HepG2 (cell line): ENCODE measurements around the gene ARHGDIG. TPM values are rescaled to one million over a fixed set of nuclear protein-coding genes. Genes with fewer than 3 reads are reported as not detected.

Source experiments
- ATAC-seq: fragments of 200-7000 bp; cut with Tn5 transposase; 3 replicates; pipeline ENCODE4 v1.9.1; 2020; ENCODE audit warnings: mild to moderate bottlenecking, moderate library complexity
- BruUV-seq: library from RNA; stranded (reverse); fragments of 400-500 nt; replicated peaks from 2 replicates; lab custom pipeline; 2021; lab: Mats Ljungman, UMichigan
- CTCF ChIA-PET: fragments of 300-600 bp; formaldehyde crosslinking; extraction: SDS; loops from one replicate; lab custom pipeline; 2021; ENCODE audit warnings: low total read pairs, inconsistent platforms, low intra/inter-chr PET ratio; lab: Yijun Ruan, JAX
- POLR2A ChIA-PET: fragments of 350-600 bp; sonication (Branson Sonifier 250); formaldehyde crosslinking; loops from one replicate; lab custom pipeline; 2020; ENCODE audit warnings: antibody characterized with exemption, inconsistent platforms; lab: Yijun Ruan, JAX
- DNase-seq: peaks from one replicate; pipeline ENCODE4 v3.0.0-alpha.2; 2015; ENCODE audit warnings: low spot score
- FAIRE-seq: peaks from 3 replicates; lab custom pipeline; 2011; peaks lifted over from hg19 to GRCh38; lab: Jason Lieb, UNC
- H2AFZ ChIP-seq: one replicate; pipeline ENCODE4 v1.6.1; 2011; ENCODE audit warnings: low read length, inconsistent platforms
- H3K27ac ChIP-seq: fragments of 300-600 bp; 3 replicates; pipeline ENCODE4 v1.8.0; 2011; ENCODE audit warnings: mixed run types, mild to moderate bottlenecking, mixed read lengths, low read length, inconsistent platforms; ENCODE audit not compliant: insufficient read depth; ENCODE audit errors: extremely low read length
- H3K27me3 ChIP-seq, 2 experiments: fragments of 200-600 bp in 1 of 2; 2 replicates in 1 of 2; 3 replicates in 1 of 2; pipeline versions ENCODE4 v1.6.0 to v1.8.0; 2011; ENCODE audit warnings: low read length in 2 of 2, mild to moderate bottlenecking in 2 of 2, moderate library complexity in 2 of 2, inconsistent platforms in 1 of 2; ENCODE audit not compliant: insufficient read depth in 2 of 2, control insufficient read depth in 1 of 2
- H3K36me3 ChIP-seq, 2 experiments: fragments of 200-600 bp in 1 of 2; replicated peaks in 1 of 2; 2 replicates in 1 of 2; 3 replicates in 1 of 2; pipeline versions ENCODE4 v1.5.1 to v1.8.0; 2011; ENCODE audit warnings: low read length in 2 of 2, inconsistent platforms in 1 of 2; ENCODE audit not compliant: insufficient read depth in 2 of 2, control insufficient read depth in 1 of 2
- H3K4me1 ChIP-seq: 2 replicates; pipeline ENCODE4 v1.5.1; 2012; ENCODE audit warnings: low read length, inconsistent platforms; ENCODE audit not compliant: insufficient read depth
- H3K4me2 ChIP-seq: 2 replicates; pipeline ENCODE4 v1.6.0; 2011; ENCODE audit warnings: low read depth, low read length, inconsistent platforms
- H3K4me3 ChIP-seq, 3 experiments: fragments of 200-600 bp in 1 of 3; sonication (generic), shearing (Covaris generic) in 1 of 3; replicated peaks in 1 of 3; 2 replicates each; pipeline ENCODE4 v1.5.1; 2011 to 2016; ENCODE audit warnings: low read length in 3 of 3, inconsistent platforms in 2 of 3, low read depth in 2 of 3, mild to moderate bottlenecking in 2 of 3, control low read depth in 1 of 3, mixed read lengths in 1 of 3; ENCODE audit not compliant: insufficient read depth in 1 of 3
- H3K79me2 ChIP-seq: one replicate; pipeline ENCODE4 v1.6.1; 2011; ENCODE audit warnings: low read length, inconsistent platforms; ENCODE audit not compliant: insufficient read depth
- H3K9ac ChIP-seq: 2 replicates; pipeline ENCODE4 v1.6.0; 2011; ENCODE audit warnings: mild to moderate bottlenecking, low read depth, low read length, inconsistent platforms; ENCODE audit not compliant: insufficient read depth
- H3K9me3 ChIP-seq: 2 replicates; pipeline ENCODE4 v1.5.1; 2012; ENCODE audit warnings: mild to moderate bottlenecking, low read length
- H4K20me1 ChIP-seq: 2 replicates; pipeline ENCODE4 v1.6.0; 2011; ENCODE audit warnings: inconsistent platforms, mild to moderate bottlenecking, low read length, moderate library complexity; ENCODE audit not compliant: insufficient read depth
- ADNP ChIP-seq: sonication (generic); formaldehyde crosslinking; IDR thresholded peaks from 2 replicates; pipeline ENCODE4 v1.4.0; 2020; ENCODE audit warnings: missing genetic modification reagents
- HOXD1 ChIP-seq: sonication (generic); formaldehyde crosslinking; IDR thresholded peaks from 2 replicates; pipeline ENCODE4 v1.5.0; 2020; ENCODE audit warnings: missing genetic modification reagents
- IKZF1 ChIP-seq: fragments of 450-650 bp; IDR thresholded peaks from 2 replicates; pipeline ENCODE4 v1.7.1; 2016
- KAT8 ChIP-seq: IDR thresholded peaks from 2 replicates; pipeline ENCODE4 v1.6.1; 2016; ENCODE audit warnings: missing genetic modification reagents, missing compliant biosample characterization
- NR2C2 ChIP-seq: sonication (generic); formaldehyde crosslinking; IDR thresholded peaks from 2 replicates; pipeline ENCODE4 v1.4.0; 2020; ENCODE audit warnings: missing genetic modification reagents, mild to moderate bottlenecking, moderate library complexity, borderline replicate concordance
- PCBP1 ChIP-seq: fragments of 200-400 bp; formaldehyde crosslinking; IDR thresholded peaks from 2 replicates; pipeline ENCODE4 v1.6.1; 2017; ENCODE audit warnings: mild to moderate bottlenecking, low read depth, low read length, borderline replicate concordance
- SP2 ChIP-seq: sonication (generic); formaldehyde crosslinking; IDR thresholded peaks from 2 replicates; pipeline ENCODE4 v1.5.1; 2020; ENCODE audit warnings: mild to moderate bottlenecking, missing genetic modification reagents
- TCF7 ChIP-seq: sonication (generic); IDR thresholded peaks from 2 replicates; pipeline ENCODE4 v1.6.1; 2016; ENCODE audit warnings: antibody characterized with exemption, low read depth
- TFDP1 ChIP-seq: IDR thresholded peaks from 2 replicates; pipeline ENCODE4 v1.6.1; 2016; ENCODE audit warnings: missing compliant biosample characterization, missing genetic modification reagents, borderline replicate concordance
- ZNF275 ChIP-seq: sonication (generic); formaldehyde crosslinking; IDR thresholded peaks from 2 replicates; pipeline ENCODE4 v1.8.0; 2022; ENCODE audit warnings: missing genetic modification reagents, mild to moderate bottlenecking, inconsistent platforms, borderline replicate concordance
- ZNF562 ChIP-seq: sonication (generic); formaldehyde crosslinking; IDR thresholded peaks from 2 replicates; pipeline ENCODE4 v1.8.0; 2022; ENCODE audit warnings: missing genetic modification reagents, borderline replicate concordance
- ZNF879 ChIP-seq: sonication (generic); formaldehyde crosslinking; IDR thresholded peaks from 2 replicates; pipeline ENCODE4 v1.8.1; 2023; ENCODE audit warnings: missing genetic modification reagents
- WGBS: methylation state at CpG from one replicate; pipeline ENCODE4 v1.1.6; 2017; ENCODE audit warnings: low lambda C conversion rate; 5-methylcytosine and 5-hydroxymethylcytosine counted together
- in situ Hi-C: cut with HindIII; loops from 2 replicates; pipeline ENCODE4 v1.10.0; 2017; ENCODE audit warnings: low pct_unique_long_range_greater_than_20kb; ENCODE audit not compliant: extremely low pct_ligation_motif_present
- intact Hi-C: fragments of 100-400 bp; cut with micrococcal nuclease; formaldehyde crosslinking; loops from one replicate; pipeline ENCODE4 v1.10.0; 2022; ENCODE audit not compliant: unreplicated experiment
- polyA plus RNA-seq, 8 experiments: library from polyadenylated mRNA; depleted of rRNA in 3 of 8; stranded (reverse) in 7 of 8; unstranded in 1 of 8; fragments of >200 nt; fragmentation: Illumina TruSeq in 4 of 8; extraction: Trizol in 4 of 8; gene quantifications; 2 replicates each; pipeline versions ENCODE4 v1.2.1 to v1.2.3, GENCODE V29; 2011 to 2016; ENCODE audit warnings: low read depth in 4 of 8, missing spikeins in 1 of 8, mixed read lengths in 1 of 8; ENCODE audit not compliant: insufficient read depth in 1 of 8
- total RNA-seq, 5 experiments: library from RNA; depleted of rRNA; stranded (reverse); fragments of >200 nt; fragmentation: Illumina TruSeq; extraction: Trizol; gene quantifications; 2 replicates each; pipeline ENCODE4 v1.2.3, GENCODE V29; 2016; ENCODE audit warnings: low read depth in 1 of 5

The ARHGDIG gene
- total and polyA plus RNA-seq, 2 of the 13 experiments (the other 11 are each of a cell fraction or from before 2014, with no cell fraction given), result 0.24 to 0.48 TPM

GRCh38 chr16:247027-247426 is 33.4 kb upstream of the ARHGDIG start:
- no peak overlapping the region for H2AFZ ChIP-seq
- BruUV-seq, result no TSS peak
- no peak overlapping the region for H3K4me2 ChIP-seq
- POLR2A ChIA-PET, result no interaction called here
- H3K79me2 ChIP-seq, result no peaks in the 10 kb centered on the region
- H4K20me1 ChIP-seq, result no peaks in the 10 kb centered on the region
- intact Hi-C loops, result no loop called here
- peaks cover 3 to 13% of the 10 kb centered on the region in 2 experiments; a peak in 2 of 5 replicates for H3K36me3 ChIP-seq
- H3K4me3 ChIP-seq, result no peak overlapping the region
- no peaks in the 10 kb centered on the region for H3K9me3 ChIP-seq
- H3K4me1 ChIP-seq, result peaks cover 9% of the 10 kb centered on the region
- FAIRE-seq (no peak), ATAC-seq (no peak), DNase-seq (no peak)
- in situ Hi-C loops, result no loop called here
- no peak overlapping the region for H3K9ac ChIP-seq
- TF ChIP-seq SP2 (CRISPR knock-in tag), result no peak
- TF ChIP-seq PCBP1, result no peak
- TF ChIP-seq HOXD1 (CRISPR knock-in tag), result no peak
- no peak for TF ChIP-seq NR2C2 (CRISPR knock-in tag)
- TF ChIP-seq KAT8 (CRISPR knock-in tag), result no peak
- no peak for TF ChIP-seq ZNF879 (CRISPR knock-in tag)
- no peak for TF ChIP-seq IKZF1
- TF ChIP-seq ZNF275 (CRISPR knock-in tag), result no peak
- TF ChIP-seq ADNP (CRISPR knock-in tag), result no peak
- TF ChIP-seq TCF7, result no peak
- TF ChIP-seq TFDP1 (CRISPR knock-in tag), result no peak
- TF ChIP-seq ZNF562 (CRISPR knock-in tag), result no peak
- CTCF ChIA-PET, result no interaction called here
- WGBS, result 96% methylated on average over 12 of the region's 12 CpGs
- no peak overlapping the region for H3K27ac ChIP-seq
- no peaks in the 10 kb centered on the region for H3K27me3 ChIP-seq
